ENCODE results near the gene STK24.
"Not testable (repeated sequence)": the region's sequence is repeated elsewhere in the genome, so short reads cannot be mapped to it uniquely, and the experiment has no call there.

Gene STK24

DNA sequence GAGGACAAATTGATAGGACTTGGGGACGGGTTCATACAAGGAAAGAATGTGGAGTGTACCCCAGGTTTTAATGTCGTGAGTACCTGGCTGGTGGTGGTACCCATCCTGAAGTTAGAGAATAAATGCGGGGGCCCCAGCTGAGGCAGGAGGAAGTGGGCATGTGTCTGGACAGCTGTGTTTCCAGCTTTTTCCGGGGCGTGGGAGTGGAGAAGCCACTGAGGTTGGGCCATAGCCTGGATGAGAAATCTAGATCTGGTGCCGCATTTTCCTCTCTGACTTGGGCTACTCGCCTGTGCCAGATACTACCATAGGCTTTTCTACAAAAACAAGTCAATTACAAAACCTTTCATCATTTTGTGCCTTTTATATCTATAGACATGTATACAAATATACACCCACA is 147.4 kb downstream of the STK24 start:
- DNase-seq: no peak

DNA sequence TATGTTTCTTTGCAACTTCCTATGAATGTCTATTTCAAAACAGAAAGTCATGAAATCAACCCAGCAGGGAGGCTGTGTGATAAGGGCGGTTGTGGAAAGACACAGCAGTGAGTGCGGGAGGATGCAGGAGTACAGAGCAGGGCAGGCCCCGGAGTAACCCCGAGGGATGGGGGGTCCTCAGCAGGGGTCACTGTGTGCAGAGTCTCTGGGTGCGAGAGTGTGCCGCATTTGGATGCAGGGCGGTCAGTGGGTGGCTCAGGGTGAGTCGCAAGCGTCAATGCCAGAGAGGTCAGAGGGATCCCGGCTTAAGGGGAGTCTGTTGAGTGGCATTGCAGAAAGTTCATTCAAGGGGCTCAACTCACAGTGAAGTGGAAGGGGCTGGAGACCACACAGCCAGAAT is 147.8 kb downstream of the STK24 start:
- no peak for DNase-seq

DNA sequence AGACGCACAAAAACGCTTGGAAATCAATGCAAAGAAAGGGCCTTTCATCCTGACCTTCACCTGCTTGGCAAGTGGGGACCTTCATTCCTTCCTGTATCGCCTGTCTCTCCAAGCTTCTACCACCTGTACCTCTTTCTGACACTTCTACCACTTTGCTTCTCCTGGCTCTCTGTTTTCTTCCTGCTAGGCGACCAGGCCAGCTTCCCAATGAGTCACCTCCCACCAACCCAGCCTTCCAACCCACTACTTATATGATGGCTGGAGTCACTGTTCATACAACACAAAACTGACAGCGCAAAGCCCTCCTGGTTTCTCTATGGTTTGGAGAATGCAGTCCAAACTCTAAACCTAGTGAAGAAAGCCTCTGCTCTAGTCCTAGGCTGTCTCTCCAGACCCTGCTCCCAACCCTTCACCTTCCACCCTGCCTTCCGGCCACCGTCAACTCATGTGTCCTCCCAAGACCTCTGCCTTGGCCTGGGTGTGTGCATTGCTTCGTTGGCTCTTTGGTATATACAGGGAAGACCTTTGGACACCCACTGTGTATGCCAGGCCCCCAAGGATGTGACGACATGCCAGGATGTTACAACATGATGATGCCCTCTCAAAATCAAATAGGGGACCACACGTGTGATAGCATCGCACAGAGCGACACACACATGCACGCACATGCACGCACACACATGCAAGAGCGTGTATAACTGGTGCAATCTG is 148.5 kb downstream of the STK24 start:
- DNase-seq: no peak

DNA sequence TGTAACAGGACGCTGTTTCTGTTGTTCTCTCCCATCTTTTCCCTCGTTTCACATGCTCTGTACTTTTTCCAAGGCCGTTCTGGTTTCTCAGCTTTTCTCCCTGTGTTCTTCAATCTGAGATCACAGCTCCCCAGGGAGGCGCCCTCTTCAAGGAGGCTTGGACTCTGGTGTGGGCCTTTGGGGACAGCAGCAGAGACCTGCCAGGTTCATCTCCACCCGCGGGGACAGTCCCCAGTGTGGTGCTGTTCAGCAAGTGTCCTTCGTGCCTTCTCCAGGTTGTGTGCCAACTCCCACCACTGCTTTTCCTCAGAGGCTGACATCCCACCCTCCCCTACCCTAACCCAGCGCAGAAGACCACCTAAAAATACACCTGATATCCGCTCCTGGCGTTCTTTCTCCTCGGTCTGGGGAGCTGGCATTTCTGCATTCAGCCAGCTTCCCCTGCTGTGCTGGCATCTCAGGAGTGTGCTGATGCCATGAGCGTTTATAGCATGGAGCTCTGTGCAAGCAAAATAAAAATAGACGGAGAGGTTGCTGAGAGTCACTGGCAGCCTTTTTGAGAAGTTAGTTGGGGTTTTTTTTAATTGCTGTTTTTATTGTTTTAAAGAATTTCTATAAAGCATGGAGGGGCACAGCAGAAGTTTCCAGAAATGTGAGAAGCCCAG is 149.4 kb downstream of the STK24 start:
- DNase-seq: no peak

DNA sequence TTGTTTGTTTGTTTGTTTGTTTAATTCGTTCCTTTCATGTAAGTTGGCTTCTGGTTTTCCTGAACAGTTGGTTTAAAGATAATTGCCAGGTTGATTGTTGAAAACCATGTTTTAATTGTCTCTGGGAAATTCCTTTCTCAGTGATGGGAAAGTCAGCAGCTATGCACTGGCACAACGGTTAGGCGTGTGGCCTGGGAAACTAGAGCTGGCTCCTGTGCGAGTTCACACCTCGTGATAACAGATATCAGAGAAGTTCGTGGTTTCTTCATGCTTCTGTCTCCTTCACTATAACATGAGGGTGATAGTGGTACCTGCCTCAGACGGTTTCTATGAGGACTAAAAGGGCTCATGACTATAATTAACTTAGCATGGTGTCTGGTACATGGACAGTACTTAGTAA is 153.5 kb downstream of the STK24 start:
- no peak for DNase-seq

- DNase-seq: no peak
These were observed 154.9 kb downstream of the STK24 start for GRCh38 chr13:98422046-98422445.

DNA sequence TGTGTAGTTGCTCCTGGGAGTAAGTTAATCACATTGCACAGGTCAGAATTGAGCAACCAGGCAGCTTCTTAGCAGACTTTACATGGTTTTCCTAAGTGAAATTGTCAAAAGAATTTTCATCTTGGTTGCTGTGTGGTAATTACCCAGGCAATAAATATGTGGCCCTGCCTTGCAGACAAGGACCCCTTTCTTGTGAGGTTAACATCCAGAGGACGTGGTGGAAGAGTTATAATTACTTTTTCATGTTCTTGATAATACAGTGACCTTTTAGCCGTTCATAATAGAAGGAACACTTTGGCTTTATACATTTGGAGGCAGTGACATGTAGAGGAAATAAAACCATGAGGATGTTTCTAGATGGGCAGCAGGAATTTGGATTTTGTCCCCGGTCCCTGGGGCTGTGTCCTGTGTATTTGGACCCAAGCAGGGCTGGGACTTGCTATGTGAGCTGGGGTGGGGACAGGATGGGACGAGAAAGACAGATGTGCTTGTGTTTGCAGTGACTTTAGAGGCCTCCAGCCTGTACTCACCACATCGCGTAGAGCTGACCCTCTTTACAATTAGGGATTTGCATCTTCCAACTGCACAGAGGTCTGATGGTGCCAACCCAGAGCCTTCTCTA is 156.2 kb downstream of the STK24 start:
- no peak for DNase-seq

DNA sequence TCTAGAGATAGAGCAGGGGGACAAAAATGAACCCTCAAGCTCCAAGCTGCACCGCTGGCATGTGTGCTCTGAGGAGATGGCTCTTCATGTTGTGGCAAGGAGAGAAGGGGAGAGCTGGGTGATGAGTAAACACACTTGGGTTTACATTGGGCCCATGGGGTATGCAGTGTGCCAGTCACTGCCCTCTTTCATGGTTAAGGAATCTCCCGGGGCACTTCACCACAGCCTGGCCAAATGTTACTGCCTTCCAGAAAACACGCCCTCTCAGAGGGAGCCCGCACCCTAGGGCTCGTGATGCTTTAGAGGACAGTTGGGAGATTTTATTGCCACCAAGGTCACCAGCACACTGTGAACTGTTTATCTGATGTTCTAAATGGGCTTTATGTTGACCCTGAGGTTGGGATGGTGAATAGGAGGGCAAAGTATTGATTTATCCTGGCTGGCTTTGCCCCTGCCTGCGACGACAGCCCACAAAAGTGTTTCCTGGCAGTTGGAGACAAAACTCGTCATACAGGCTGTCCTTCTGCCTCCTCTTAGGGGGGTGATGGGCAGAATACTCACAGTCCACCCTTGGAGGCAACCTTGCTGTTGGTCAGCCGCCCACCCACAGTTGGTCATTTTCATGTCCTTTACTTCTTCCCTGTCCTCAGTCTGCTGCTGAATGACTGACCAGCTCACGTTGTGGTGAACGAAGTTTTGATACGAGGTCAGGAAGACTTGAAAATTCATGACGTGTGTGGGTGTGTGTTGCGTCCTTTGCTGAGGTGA is 156.9 kb downstream of the STK24 start:
- DNase-seq: no peak

- peak; percentile 40 for DNase-seq
These were observed 160.5 kb downstream of the STK24 start for GRCh38 chr13:98416408-98416807.

- no peak for DNase-seq
These were observed 161.4 kb downstream of the STK24 start for GRCh38 chr13:98415326-98416070.

- no peak for DNase-seq
These were observed 163.1 kb downstream of the STK24 start for GRCh38 chr13:98413796-98414195.

DNA sequence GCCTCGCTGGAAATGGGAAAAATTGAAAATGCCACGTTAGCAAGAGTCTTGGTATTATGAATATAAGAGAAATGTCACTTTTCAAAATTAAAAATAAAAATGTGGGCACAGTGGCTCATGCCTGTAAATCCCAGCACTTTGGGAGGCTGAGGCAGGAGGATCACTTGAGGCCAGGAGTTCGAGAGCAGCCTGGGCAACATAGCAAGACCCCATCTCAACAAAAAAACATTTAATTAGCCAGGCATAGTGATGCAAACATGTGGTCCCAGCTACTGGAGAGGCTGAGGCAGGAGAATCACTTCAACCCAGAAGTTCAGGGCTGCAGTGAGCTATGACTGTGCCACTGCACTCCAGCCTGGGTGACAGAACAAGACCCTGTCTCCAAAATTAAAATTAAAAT is 163.6 kb downstream of the STK24 start:
- DNase-seq: not testable (repeated sequence)

- no peak for DNase-seq
These were observed 165.2 kb downstream of the STK24 start for GRCh38 chr13:98411617-98412265.

DNA sequence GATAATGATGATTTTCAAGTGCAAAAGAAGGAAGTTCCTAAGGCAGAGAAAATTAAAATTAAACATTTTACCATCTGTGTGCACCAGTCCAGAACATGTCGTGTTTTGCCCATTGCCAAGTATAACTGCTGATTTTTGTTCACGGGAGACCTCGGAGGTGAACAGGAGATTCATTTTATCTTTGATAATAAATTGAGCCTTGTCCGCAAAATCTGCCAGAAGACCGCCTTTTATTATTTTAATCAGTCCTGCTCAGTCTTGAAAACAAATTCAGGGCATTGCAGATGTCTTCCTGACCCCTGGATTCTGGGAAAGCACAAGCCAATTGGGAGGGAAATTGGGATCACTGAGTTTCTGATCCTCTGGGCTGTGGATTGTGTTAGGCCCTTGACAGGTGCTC is 165.9 kb downstream of the STK24 start:
- DNase-seq: no peak

- no peak for DNase-seq
These were observed 166.3 kb downstream of the STK24 start for GRCh38 chr13:98410612-98411011.

DNA sequence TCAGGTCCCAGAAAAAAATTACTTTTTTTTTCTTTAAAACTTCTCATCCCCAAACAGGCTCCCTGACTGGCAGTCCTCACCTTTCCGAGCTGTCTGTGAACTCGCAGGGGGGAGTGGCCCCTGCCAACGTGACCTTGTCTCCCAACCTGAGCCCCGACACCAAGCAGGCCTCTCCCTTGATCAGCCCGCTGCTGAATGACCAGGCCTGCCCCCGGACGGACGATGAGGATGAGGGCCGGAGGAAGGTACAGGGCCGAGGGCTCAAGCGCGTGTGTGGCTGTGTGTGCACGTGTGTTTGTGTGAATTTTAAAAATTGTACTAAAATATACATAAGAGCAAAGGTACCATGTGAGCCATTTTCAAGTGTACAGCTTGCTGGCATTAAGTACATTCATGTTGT is 167.6 kb downstream of the STK24 start:
- no peak for DNase-seq

- no peak for DNase-seq
These were observed 169.3 kb downstream of the STK24 start for GRCh38 chr13:98407575-98407974.

GRCh38 chr13:98406971-98407370 is 169.9 kb downstream of the STK24 start:
- DNase-seq: no peak

GRCh38 chr13:98406427-98406826 is 170.5 kb downstream of the STK24 start:
- no peak for DNase-seq

GRCh38 chr13:98405690-98406344 is 171.1 kb downstream of the STK24 start:
- DNase-seq: no peak

GRCh38 chr13:98405107-98405571 is 171.8 kb downstream of the STK24 start:
- DNase-seq: no peak

DNA sequence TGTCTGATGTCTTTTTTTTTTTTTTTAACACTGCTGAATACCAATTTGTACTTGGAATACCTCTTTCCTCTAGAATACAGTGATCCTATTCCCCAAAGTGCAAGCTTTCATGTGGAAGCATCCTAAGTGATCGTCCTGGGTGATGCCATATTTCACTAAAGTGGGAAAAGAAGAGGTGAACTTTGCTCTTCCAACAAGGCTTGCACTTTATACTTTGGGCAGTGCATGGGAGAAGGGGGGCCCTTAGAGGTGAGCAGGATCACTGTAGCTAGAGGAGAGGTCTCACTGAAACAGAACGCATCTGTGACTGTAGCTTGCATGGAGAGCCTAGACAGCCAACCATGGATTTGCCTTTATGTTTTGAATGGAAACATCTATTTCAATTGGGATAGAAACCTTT is 173.8 kb downstream of the STK24 start:
- DNase-seq: no peak
